ENCODE results near the gene FBXW7. TPM values are rescaled to one million over a fixed set of nuclear protein-coding genes. Genes with fewer than 3 reads are reported as not detected.

FBXW7 gene
- total RNA-seq, 2 experiments from 2014 or later: 26.7 to 29.2 TPM

GRCh38 chr4:152374606-152375285 is 161.1 kb downstream of the FBXW7 start:
- Mint-ChIP-seq H3K9me3 (no peaks in the 10 kb centered on the region), H3K27ac (no peak overlapping the region), H3K4me3 (no peak overlapping the region), H3K27me3 (ENCODE audit: low read depth) (no peaks in the 10 kb centered on the region), H3K4me1 (ENCODE audit: low read depth) (peaks cover 18% of the 10 kb centered on the region), H3K36me3 (ENCODE audit: low read depth) (no peaks in the 10 kb centered on the region)
- DNase-seq: peak; percentile 15
- intact Hi-C loops (cut with micrococcal nuclease): no loop called here
- CTCF ChIA-PET: interaction anchor here (0.7 kb wide), 1 partner anchor 10 kb away, joined by 3 read pairs; no protein-coding TSS in a partner anchor

- H3K9me3 Mint-ChIP-seq: no peaks in the 10 kb centered on the region
- DNase-seq: no peak
- H3K27me3 Mint-ChIP-seq (ENCODE audit: low read depth): no peaks in the 10 kb centered on the region
- CTCF ChIA-PET: no interaction called here
- no peaks in the 10 kb centered on the region for H3K36me3 Mint-ChIP-seq (ENCODE audit: low read depth)
- peaks cover 23% of the 10 kb centered on the region for H3K4me1 Mint-ChIP-seq (ENCODE audit: low read depth)
- intact Hi-C loops (cut with micrococcal nuclease): no loop called here
- no peak overlapping the region for H3K27ac Mint-ChIP-seq
- H3K4me3 Mint-ChIP-seq: no peak overlapping the region
These were observed 161.7 kb downstream of the FBXW7 start for GRCh38 chr4:152374153-152374552.

- Mint-ChIP-seq H3K27me3 (ENCODE audit: low read depth) (no peaks in the 10 kb centered on the region), H3K4me1 (ENCODE audit: low read depth) (peaks cover 24% of the 10 kb centered on the region), H3K9me3 (no peaks in the 10 kb centered on the region), H3K27ac (no peak overlapping the region), H3K36me3 (ENCODE audit: low read depth) (no peaks in the 10 kb centered on the region), H3K4me3 (no peak overlapping the region)
- CTCF ChIA-PET: no interaction called here
- no peak for DNase-seq
- intact Hi-C loops (cut with micrococcal nuclease): no loop called here
These were observed 163.4 kb downstream of the FBXW7 start for GRCh38 chr4:152372444-152372843.

GRCh38 chr4:152369902-152370295 is 166.0 kb downstream of the FBXW7 start:
- CTCF ChIA-PET: interaction anchor here (1.1 kb wide), 1 partner anchor 9 kb away, joined by 5 read pairs; no protein-coding TSS in a partner anchor
- Mint-ChIP-seq H3K36me3 (ENCODE audit: low read depth) (peaks cover 9% of the 10 kb centered on the region), H3K4me1 (ENCODE audit: low read depth) (peaks cover 22% of the 10 kb centered on the region), H3K27me3 (ENCODE audit: low read depth) (no peaks in the 10 kb centered on the region), H3K27ac (no peak overlapping the region), H3K4me3 (no peak overlapping the region), H3K9me3 (peaks cover 3% of the 10 kb centered on the region)
- no peak for DNase-seq
- intact Hi-C loops (cut with micrococcal nuclease): loop anchor here (1.0 to 5.0 kb wide), 2 partner anchors 12 to 488 kb away; no protein-coding TSS in a partner anchor

DNA sequence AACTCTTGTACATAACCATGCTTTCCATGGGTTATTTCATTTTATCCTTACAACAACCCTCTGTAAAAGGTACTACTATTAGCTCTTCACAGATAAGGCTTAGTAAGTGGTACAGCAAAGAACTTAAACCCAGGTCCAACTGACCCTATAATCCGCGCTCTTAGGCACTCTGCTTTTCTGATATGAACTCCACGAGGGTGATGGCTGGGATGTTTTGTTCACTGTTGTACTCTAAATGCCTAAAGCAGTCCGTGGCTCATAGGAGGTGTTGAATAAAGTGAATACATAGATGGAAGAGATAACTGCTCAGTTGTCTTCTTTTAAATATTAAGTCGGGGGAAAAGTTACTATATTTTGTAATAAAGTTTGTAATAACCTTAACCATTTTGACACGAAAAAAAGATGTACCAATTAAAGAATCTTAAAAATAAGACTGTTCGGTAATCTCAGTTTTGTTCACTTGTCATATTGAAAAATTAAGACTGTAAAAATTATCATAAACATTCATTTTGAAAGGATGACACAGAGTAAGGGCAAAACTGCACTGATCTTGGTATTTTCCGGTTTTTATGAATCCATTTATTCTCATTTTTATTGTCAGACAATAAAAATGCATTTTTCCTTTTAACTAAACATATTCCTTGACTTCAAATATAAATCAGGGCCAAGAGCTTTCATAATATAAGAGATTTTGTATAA is 166.5 kb downstream of the FBXW7 start:
- H3K4me1 Mint-ChIP-seq (ENCODE audit: low read depth): peaks cover 17% of the 10 kb centered on the region
- CTCF ChIA-PET: interaction anchor here (0.6 to 1.1 kb wide), 3 partner anchors 9 to 657 kb away, joined by 3 to 5 read pairs (median 3); no protein-coding TSS in a partner anchor
- H3K9me3 Mint-ChIP-seq: peaks cover 3% of the 10 kb centered on the region
- no peak for DNase-seq
- intact Hi-C loops (cut with micrococcal nuclease): loop anchor here (5.0 kb wide), 1 partner anchor 487 kb away; no protein-coding TSS in a partner anchor
- H3K4me3 Mint-ChIP-seq: no peak overlapping the region
- H3K27ac Mint-ChIP-seq: no peak overlapping the region
- no peaks in the 10 kb centered on the region for H3K27me3 Mint-ChIP-seq (ENCODE audit: low read depth)
- H3K36me3 Mint-ChIP-seq (ENCODE audit: low read depth): peaks cover 10% of the 10 kb centered on the region

DNA sequence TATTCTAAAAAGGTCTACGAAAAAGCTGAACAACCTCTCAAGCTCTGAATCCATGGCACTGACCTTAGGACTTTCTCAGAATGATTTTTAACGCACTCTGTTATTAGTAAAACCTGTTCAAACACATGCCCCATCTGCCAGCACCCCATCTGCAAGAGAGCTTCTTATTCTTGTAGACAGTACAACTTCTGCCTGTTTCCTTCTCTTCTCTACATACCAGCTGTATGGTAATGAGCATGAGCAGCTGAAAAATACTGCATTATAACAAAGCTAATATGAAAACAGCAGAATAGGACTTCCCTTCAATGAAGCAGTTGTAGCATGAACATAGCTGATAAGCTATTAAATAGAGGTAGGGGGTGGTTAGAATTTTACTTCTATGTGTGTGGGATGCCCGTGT is 167.9 kb downstream of the FBXW7 start:
- intact Hi-C loops (cut with micrococcal nuclease): loop anchor here (5.0 kb wide), 1 partner anchor 486 kb away; no protein-coding TSS in a partner anchor
- Mint-ChIP-seq H3K4me1 (ENCODE audit: low read depth) (peaks cover 10% of the 10 kb centered on the region), H3K27me3 (ENCODE audit: low read depth) (no peaks in the 10 kb centered on the region), H3K36me3 (ENCODE audit: low read depth) (peaks cover 13% of the 10 kb centered on the region), H3K4me3 (no peak overlapping the region), H3K27ac (no peak overlapping the region), H3K9me3 (peaks cover 3% of the 10 kb centered on the region)
- DNase-seq: no peak
- CTCF ChIA-PET: no interaction called here

DNA sequence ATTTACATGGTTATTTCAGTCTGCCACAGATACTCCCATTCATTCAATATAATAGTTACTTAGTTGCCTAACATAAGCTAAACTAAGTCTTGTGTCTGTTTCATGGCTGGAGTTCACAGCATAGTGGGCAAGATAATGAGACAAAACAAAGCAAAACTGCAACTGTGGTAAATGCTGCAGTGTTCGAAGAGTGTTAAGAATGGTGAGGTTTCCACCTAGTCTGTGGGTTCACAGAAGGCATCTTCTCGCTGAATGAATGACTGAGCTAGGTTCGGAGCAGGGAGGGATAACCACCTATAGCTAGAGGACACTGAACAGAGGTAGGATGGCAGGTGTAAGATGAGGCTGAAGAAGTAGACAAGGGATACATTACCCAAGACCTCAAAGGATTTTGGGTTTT is 171.0 kb downstream of the FBXW7 start:
- DNase-seq: no peak
- intact Hi-C loops (cut with micrococcal nuclease): loop anchor here (5.0 kb wide), 1 partner anchor 483 kb away; no protein-coding TSS in a partner anchor
- Mint-ChIP-seq H3K36me3 (ENCODE audit: low read depth) (peaks cover 15% of the 10 kb centered on the region), H3K27me3 (ENCODE audit: low read depth) (no peaks in the 10 kb centered on the region), H3K4me1 (ENCODE audit: low read depth) (peaks cover 12% of the 10 kb centered on the region), H3K9me3 (peaks cover 3% of the 10 kb centered on the region), H3K27ac (no peak overlapping the region), H3K4me3 (no peak overlapping the region)
- CTCF ChIA-PET: interaction anchor here (0.7 kb wide), 1 partner anchor 10 kb away, joined by 3 read pairs; no protein-coding TSS in a partner anchor

GRCh38 chr4:152364383-152364782 is 171.5 kb downstream of the FBXW7 start:
- peaks cover 3% of the 10 kb centered on the region for H3K9me3 Mint-ChIP-seq
- peaks cover 12% of the 10 kb centered on the region for H3K4me1 Mint-ChIP-seq (ENCODE audit: low read depth)
- CTCF ChIA-PET: interaction anchor here (0.7 kb wide), 1 partner anchor 11 kb away, joined by 3 read pairs; no protein-coding TSS in a partner anchor
- H3K27me3 Mint-ChIP-seq (ENCODE audit: low read depth): no peaks in the 10 kb centered on the region
- H3K27ac Mint-ChIP-seq: no peak overlapping the region
- no peak for DNase-seq
- peaks cover 15% of the 10 kb centered on the region for H3K36me3 Mint-ChIP-seq (ENCODE audit: low read depth)
- H3K4me3 Mint-ChIP-seq: no peak overlapping the region
- intact Hi-C loops (cut with micrococcal nuclease): no loop called here

- intact Hi-C loops (cut with micrococcal nuclease): no loop called here
- H3K4me3 Mint-ChIP-seq: no peak overlapping the region
- CTCF ChIA-PET: interaction anchor here (0.6 kb wide), 1 partner anchor 1356 kb away, joined by 3 read pairs; no protein-coding TSS in a partner anchor
- no peak overlapping the region for H3K27ac Mint-ChIP-seq
- peaks cover 3% of the 10 kb centered on the region for H3K9me3 Mint-ChIP-seq
- H3K4me1 Mint-ChIP-seq (ENCODE audit: low read depth): peaks cover 10% of the 10 kb centered on the region
- no peak for DNase-seq
- H3K36me3 Mint-ChIP-seq (ENCODE audit: low read depth): peaks cover 15% of the 10 kb centered on the region
- no peaks in the 10 kb centered on the region for H3K27me3 Mint-ChIP-seq (ENCODE audit: low read depth)
These were observed 172.0 kb downstream of the FBXW7 start for GRCh38 chr4:152363904-152364303.

DNA sequence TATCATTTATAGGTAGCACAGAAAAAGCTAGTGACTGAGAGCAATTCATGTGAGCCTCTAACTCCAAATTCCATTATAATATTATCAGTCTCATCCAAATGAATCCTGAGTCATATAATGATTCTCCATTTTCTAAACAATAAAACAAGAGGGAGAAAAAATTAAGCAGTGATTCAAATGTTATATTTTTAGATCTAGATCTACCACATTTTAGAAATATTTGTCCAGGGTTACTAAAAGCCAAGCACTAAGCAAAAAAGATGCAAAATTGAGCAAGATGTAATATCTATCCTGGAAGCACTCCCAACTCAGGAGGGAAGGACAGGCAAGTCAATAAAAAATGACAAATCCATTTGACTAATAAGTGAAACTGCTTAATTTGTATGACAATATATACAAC is 172.8 kb downstream of the FBXW7 start:
- intact Hi-C loops (cut with micrococcal nuclease): no loop called here
- no peak overlapping the region for H3K27ac Mint-ChIP-seq

GRCh38 chr4:152360045-152360410 is 175.9 kb downstream of the FBXW7 start:
- intact Hi-C loops (cut with micrococcal nuclease): no loop called here

More for the DNA sequence above, 172.8 kb downstream of the FBXW7 start:
- peaks cover 15% of the 10 kb centered on the region for H3K36me3 Mint-ChIP-seq (ENCODE audit: low read depth)
- peaks cover 13% of the 10 kb centered on the region for H3K4me1 Mint-ChIP-seq (ENCODE audit: low read depth)
- peaks cover 3% of the 10 kb centered on the region for H3K9me3 Mint-ChIP-seq
- no peak overlapping the region for H3K4me3 Mint-ChIP-seq
- CTCF ChIA-PET: interaction anchor here (0.6 kb wide), 1 partner anchor 198 kb away, joined by 3 read pairs; no protein-coding TSS in a partner anchor
- DNase-seq: no peak
- no peaks in the 10 kb centered on the region for H3K27me3 Mint-ChIP-seq (ENCODE audit: low read depth)

GRCh38 chr4:152359208-152360044 is 176.5 kb downstream of the FBXW7 start:
- no peak overlapping the region for H3K4me3 Mint-ChIP-seq
- intact Hi-C loops (cut with micrococcal nuclease): loop anchor here (5.0 kb wide), 1 partner anchor 283 kb away; no protein-coding TSS in a partner anchor

More at GRCh38 chr4:152360045-152360410, 175.9 kb downstream of the FBXW7 start:
- Mint-ChIP-seq H3K27me3 (ENCODE audit: low read depth) (no peaks in the 10 kb centered on the region), H3K36me3 (ENCODE audit: low read depth) (peaks cover 7% of the 10 kb centered on the region), H3K27ac (no peak overlapping the region), H3K9me3 (no peaks in the 10 kb centered on the region), H3K4me1 (ENCODE audit: low read depth) (peaks cover 16% of the 10 kb centered on the region), H3K4me3 (no peak overlapping the region)
- no peak for DNase-seq
- CTCF ChIA-PET: no interaction called here

More at GRCh38 chr4:152359208-152360044, 176.5 kb downstream of the FBXW7 start:
- no peaks in the 10 kb centered on the region for H3K9me3 Mint-ChIP-seq
- DNase-seq: no peak
- H3K36me3 Mint-ChIP-seq (ENCODE audit: low read depth): peaks cover 5% of the 10 kb centered on the region
- no peak overlapping the region for H3K27ac Mint-ChIP-seq
- CTCF ChIA-PET: no interaction called here
- no peaks in the 10 kb centered on the region for H3K27me3 Mint-ChIP-seq (ENCODE audit: low read depth)
- peaks cover 16% of the 10 kb centered on the region for H3K4me1 Mint-ChIP-seq (ENCODE audit: low read depth)

Data from activated naive CD4-positive, alpha-beta T cell treated with anti-CD3 and anti-CD28 coated beads for 36 hours (primary cell).